HEK293T (cell line): Measurements from ENCODE around the gene HMX2.

Experiments used
- L3MBTL2 ChIP-seq: fragments of 450-650 bp; conservative IDR thresholded peaks from 2 replicates; pipeline ENCODE4 v1.6.1; 2016; ENCODE audit warnings: mild to moderate bottlenecking
- SP1 ChIP-seq: fragments of 450-650 bp; IDR thresholded peaks from 2 replicates; pipeline ENCODE4 v1.6.1; 2017

DNA sequence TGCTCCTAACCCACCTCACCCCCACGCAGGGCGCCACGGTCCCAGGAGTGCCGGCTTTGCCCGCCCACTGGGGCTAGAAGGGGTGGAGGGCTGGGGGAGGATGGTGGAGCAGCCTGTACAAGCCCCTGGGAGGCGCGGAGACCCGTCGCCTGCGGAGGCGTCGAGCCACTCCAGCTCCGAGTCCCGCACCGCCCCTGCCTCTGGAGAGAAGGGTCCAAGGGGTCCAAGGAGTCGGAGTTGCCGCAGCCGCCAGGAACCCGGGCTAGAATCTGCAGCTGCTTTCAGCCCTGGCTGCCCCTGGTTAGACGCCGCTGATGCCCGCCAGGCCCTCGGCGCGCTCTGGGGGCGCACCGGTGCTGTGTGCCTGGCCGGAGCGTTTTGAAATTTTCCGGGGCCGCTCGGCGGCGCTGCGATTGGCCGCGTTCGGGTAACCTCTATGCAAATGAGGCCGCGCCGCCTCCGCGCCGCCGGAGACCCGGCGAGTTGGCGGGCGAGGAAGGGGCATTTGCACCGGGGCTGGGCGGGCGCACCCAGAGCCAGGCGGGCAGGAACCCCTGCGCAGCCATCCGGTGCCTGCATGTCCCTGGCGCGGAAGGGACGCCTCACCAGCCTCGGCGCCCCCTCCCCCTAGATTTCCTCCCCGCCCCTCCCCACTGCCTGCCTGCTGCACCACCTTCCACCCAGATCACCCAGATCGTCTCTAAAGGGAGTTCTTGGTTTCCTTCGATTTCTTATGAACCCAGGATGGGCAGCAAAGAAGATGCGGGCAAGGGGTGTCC lies at the start of gene HMX2:
- peak; percentile 68 for TF ChIP-seq L3MBTL2
- TF ChIP-seq SP1, result no peak
